Stimulated activated CD4-positive, alpha-beta T cell treated with anti-CD3 and anti-CD28 coated beads, Interleukin-1b, Interleukin-23, amount 100 ng/mL, for 48 hours (primary cell): Measurements from ENCODE around the gene ZNF695.

Source experiments
- DNase-seq: peaks from one replicate; pipeline ENCODE4 v3.0.0-alpha.2; 2020

The ZNF695 gene

DNA sequence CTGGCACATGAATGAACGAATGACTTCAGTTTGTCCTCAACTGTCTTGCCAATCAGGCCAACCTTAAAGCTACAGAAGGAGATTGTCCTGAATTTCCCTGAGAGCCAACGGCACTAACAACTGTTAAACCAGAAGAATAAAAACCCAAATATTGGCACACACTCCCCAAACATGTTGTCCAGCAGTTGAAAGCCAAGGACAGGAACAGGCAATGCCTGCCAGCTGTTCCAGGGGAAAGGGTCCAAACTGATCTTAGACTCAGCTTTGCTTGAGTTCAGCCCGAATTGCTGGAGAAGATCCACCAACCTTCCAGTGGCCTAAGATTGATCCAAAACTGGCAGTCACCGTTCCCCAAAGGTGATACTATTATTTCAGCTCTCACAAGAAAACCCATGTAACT is 53.7 kb downstream of the ZNF695 start:
- DNase-seq: no peak

GRCh38 chr1:246951413-246951812 is 56.4 kb downstream of the ZNF695 start:
- no peak for DNase-seq

DNA sequence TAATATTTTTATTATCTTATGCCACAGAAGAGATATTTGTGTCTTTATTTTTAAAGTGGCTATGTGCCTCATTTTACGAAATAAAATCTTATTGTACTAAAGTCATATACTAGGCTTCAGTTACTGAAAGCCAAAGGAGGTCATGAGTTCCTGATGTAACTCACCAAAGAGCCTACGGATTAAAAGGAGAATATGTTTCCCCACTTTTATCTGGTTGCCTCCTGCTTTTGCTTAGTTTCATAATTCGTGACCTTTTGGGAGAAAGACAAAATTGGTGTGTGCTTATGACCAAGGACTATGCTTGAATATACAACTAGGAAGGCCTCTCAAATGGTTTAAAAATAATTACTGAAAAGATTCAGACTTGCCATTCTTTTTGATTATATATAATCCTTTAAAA is 57.9 kb downstream of the ZNF695 start:
- no peak for DNase-seq

DNA sequence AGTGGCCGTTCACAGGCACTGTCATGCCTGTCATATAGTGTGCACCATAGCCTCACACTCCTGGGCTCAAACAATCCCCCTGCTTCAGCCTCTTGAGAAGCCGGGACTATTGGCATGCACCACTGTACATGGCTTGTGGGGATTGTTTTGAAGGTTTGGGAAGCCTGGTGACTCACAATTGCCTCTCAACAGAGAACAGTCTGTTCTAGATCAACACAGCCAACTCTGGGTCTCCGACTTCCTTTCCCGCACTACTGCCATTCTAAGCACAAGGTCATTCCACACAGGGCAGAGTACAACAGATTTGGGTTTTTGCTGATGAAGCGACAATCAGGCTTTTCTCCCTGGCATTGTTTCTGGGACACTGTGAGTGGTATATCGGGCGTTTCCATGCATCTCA is 60.6 kb downstream of the ZNF695 start:
- DNase-seq: no peak

DNA sequence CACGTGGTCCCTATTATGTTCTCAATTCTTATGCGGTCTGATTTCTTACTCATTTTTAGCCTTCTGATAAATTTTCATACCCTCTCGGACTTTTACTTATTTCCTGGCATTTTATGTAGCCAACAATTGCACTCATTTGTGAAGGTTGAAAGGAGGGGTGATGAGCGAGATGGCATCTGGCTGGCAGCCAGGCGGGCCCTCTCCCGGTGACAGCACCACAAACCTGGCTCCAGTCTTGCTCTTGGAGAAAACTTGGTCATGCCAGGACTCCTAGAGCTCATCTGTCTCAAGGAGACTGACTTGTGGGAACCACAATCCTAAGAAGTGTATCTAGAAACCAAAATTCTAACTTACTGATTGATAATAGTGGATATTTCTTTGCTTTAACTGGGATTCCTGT is 61.5 kb downstream of the ZNF695 start:
- no peak for DNase-seq
